Measurements from ENCODE around the gene SDC1.

- TF ChIP-seq CTCF (IDR thresholded peaks at IDR 0.05) (no peak), ZFX (IDR thresholded peaks at IDR 0.05; ENCODE audit: borderline replicate concordance) (no peak)
Measured at GRCh38 chr2:20181761-20182160, 43.2 kb downstream of the SDC1 start.

All from 22Rv1 (cell line).